Measurements from ENCODE around the gene TSHZ1.

DNA sequence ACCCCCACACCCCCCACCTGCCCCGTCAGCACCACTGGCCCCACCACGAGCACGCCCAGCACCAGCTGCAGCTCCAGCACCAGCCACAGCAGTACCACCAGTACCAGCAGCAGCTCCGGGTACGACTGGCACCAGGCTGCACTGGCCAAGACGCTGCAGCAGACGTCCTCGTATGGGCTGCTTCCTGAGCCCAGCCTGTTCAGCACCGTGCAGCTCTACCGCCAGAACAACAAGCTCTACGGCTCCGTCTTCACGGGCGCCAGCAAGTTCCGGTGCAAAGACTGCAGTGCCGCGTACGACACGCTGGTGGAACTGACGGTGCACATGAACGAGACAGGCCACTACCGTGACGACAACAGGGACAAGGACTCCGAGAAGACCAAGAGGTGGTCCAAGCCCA lies 75.3 kb downstream of the TSHZ1 start:
- TF ChIP-seq, protein P1, sequence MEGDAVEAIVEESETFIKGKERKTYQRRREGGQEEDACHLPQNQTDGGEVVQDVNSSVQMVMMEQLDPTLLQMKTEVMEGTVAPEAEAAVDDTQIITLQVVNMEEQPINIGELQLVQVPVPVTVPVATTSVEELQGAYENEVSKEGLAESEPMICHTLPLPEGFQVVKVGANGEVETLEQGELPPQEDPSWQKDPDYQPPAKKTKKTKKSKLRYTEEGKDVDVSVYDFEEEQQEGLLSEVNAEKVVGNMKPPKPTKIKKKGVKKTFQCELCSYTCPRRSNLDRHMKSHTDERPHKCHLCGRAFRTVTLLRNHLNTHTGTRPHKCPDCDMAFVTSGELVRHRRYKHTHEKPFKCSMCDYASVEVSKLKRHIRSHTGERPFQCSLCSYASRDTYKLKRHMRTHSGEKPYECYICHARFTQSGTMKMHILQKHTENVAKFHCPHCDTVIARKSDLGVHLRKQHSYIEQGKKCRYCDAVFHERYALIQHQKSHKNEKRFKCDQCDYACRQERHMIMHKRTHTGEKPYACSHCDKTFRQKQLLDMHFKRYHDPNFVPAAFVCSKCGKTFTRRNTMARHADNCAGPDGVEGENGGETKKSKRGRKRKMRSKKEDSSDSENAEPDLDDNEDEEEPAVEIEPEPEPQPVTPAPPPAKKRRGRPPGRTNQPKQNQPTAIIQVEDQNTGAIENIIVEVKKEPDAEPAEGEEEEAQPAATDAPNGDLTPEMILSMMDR (IDR thresholded peaks at IDR 0.05; ENCODE audit: insufficient read depth, low read length, poor library complexity, severe bottlenecking) = no peak
- no peak for TF ChIP-seq EZH2phosphoT487 (conservative IDR thresholded peaks at IDR 0.05; ENCODE audit: low read length)

Measured in SU-DHL-6 (cell line).